GM12878 (cell line): ENCODE results near the gene C4orf17. TPM values are rescaled to one million over a fixed set of nuclear protein-coding genes. Genes with fewer than 3 reads are reported as not detected.

Experiments used
- ATAC-seq: fragments of 200-7000 bp; cut with Tn5 transposase; 3 replicates; pipeline ENCODE4 v1.9.1; 2020; ENCODE audit warnings: mild to moderate bottlenecking, moderate library complexity
- BruUV-seq: library from RNA; stranded (reverse); fragments of 400-500 nt; replicated peaks from 2 replicates; lab custom pipeline; 2021; lab: Mats Ljungman, UMichigan
- CTCF ChIA-PET: fragments of 300-600 bp; sonication (Branson Sonifier 250); formaldehyde crosslinking; extraction: SDS; loops from one replicate; lab custom pipeline; 2021; ENCODE audit warnings: inconsistent platforms; lab: Yijun Ruan, JAX
- POLR2A ChIA-PET: fragments of 350-600 bp; formaldehyde crosslinking; extraction: SDS; loops from one replicate; lab custom pipeline; 2021; ENCODE audit warnings: inconsistent platforms; lab: Charles Lee
- RAD21 ChIA-PET: fragments of 300-600 bp; sonication (Branson Sonifier 250); formaldehyde crosslinking; loops from one replicate; lab custom pipeline; 2023; ENCODE audit warnings: antibody characterized with exemption; ENCODE audit not compliant: unreplicated experiment; lab: Charles Lee
- SMC1A ChIA-PET: fragments of 300-600 bp; sonication (Branson Sonifier 250); formaldehyde crosslinking; loops from one replicate; lab custom pipeline; 2023; ENCODE audit not compliant: unreplicated experiment, uncharacterized antibody; lab: Charles Lee
- DNase-seq: peaks from one replicate; pipeline ENCODE4 v3.0.0-alpha.2; 2011; ENCODE audit warnings: low read depth, low spot score
- FAIRE-seq: peaks from 3 replicates; lab custom pipeline; 2011; peaks lifted over from hg19 to GRCh38; lab: Jason Lieb, UNC
- H2AFZ ChIP-seq: 2 replicates; pipeline ENCODE4 v1.6.0; 2011; ENCODE audit warnings: low read depth, low read length, control low read depth; ENCODE audit not compliant: control insufficient read depth
- H3K27ac ChIP-seq: 2 replicates; pipeline ENCODE4 v1.5.1; 2011; ENCODE audit warnings: control low read depth; ENCODE audit not compliant: control insufficient read depth, insufficient read depth
- H3K27me3 ChIP-seq, 2 experiments: replicated peaks in 1 of 2; 2 replicates each; pipeline versions ENCODE4 v1.6.0 to v1.6.1; 2011; ENCODE audit warnings: low read length in 1 of 2; ENCODE audit not compliant: control insufficient read depth in 2 of 2, insufficient read depth in 2 of 2
- H3K36me3 ChIP-seq, 2 experiments: 2 replicates each; pipeline ENCODE4 v1.5.1; 2011; ENCODE audit warnings: low read length in 1 of 2; ENCODE audit not compliant: control insufficient read depth in 2 of 2, insufficient read depth in 2 of 2
- H3K4me1 ChIP-seq: 2 replicates; pipeline ENCODE4 v1.6.1; 2011; ENCODE audit warnings: mild to moderate bottlenecking, low read length, moderate library complexity, mixed read lengths; ENCODE audit not compliant: control insufficient read depth, insufficient read depth
- H3K4me2 ChIP-seq: 2 replicates; pipeline ENCODE4 v1.6.0; 2011; ENCODE audit warnings: control low read depth; ENCODE audit not compliant: control insufficient read depth, insufficient read depth
- H3K4me3 ChIP-seq: fragments of 200-600 bp; sonication (generic); 2 replicates; pipeline ENCODE4 v1.5.1; 2016
- H3K79me2 ChIP-seq: 2 replicates; pipeline ENCODE4 v1.6.0; 2011; ENCODE audit warnings: low read length; ENCODE audit not compliant: control insufficient read depth, insufficient read depth
- H3K9ac ChIP-seq: 2 replicates; pipeline ENCODE4 v1.8.0; 2011; ENCODE audit warnings: low read length, control low read depth, mixed read lengths; ENCODE audit not compliant: control insufficient read depth, insufficient read depth
- H3K9me3 ChIP-seq: replicated peaks from 3 replicates; pipeline ENCODE4 v1.5.1; 2011; ENCODE audit warnings: mild to moderate bottlenecking, low read length; ENCODE audit not compliant: control insufficient read depth, insufficient read depth
- H4K20me1 ChIP-seq: 2 replicates; pipeline ENCODE4 v1.6.0; 2011; ENCODE audit not compliant: control insufficient read depth, insufficient read depth
- FOXM1 ChIP-seq: IDR thresholded peaks from 2 replicates; pipeline ENCODE4 v1.6.1; 2012; ENCODE audit warnings: low read depth, mild to moderate bottlenecking, inconsistent platforms, low read length, moderate library complexity
- HDAC2 ChIP-seq: fragments of 200-600 bp; sonication (generic); IDR thresholded peaks from 2 replicates; pipeline ENCODE4 v1.6.1; 2017
- KLF5 ChIP-seq: fragments of 450-650 bp; IDR thresholded peaks from 2 replicates; pipeline ENCODE4 v1.6.1; 2014; ENCODE audit warnings: mild to moderate bottlenecking; ENCODE audit not compliant: partially characterized antibody
- PAX5 ChIP-seq: IDR thresholded peaks from 2 replicates; pipeline ENCODE4 v1.6.1; 2011; ENCODE audit warnings: low read depth, low read length, borderline replicate concordance
- POLR2AphosphoS2 ChIP-seq: IDR thresholded peaks from 2 replicates; pipeline ENCODE4 v1.6.1; 2011; ENCODE audit warnings: low read depth, mild to moderate bottlenecking, low read length, improper control_type of control experiment, moderate library complexity
- SIN3A ChIP-seq: IDR thresholded peaks from 2 replicates; pipeline ENCODE4 v1.6.1; 2012; ENCODE audit warnings: low read depth, low read length, improper control_type of control experiment
- TAF1 ChIP-seq: IDR thresholded peaks from 2 replicates; pipeline ENCODE4 v1.6.1; 2011; ENCODE audit warnings: mild to moderate bottlenecking, low read depth, low read length, borderline replicate concordance
- WGBS: methylation state at CpG from one replicate; pipeline ENCODE4 v1.1.6; 2016; ENCODE audit warnings: low lambda C conversion rate; ENCODE audit not compliant: insufficient replicate concordance, insufficient coverage; ENCODE audit errors: missing lambda C conversion rate; 5-methylcytosine and 5-hydroxymethylcytosine counted together
- in situ Hi-C: fragments of 300-500 bp; cut with MboI; formaldehyde crosslinking; loops from 9 replicates; pipeline ENCODE4 v1.14.3; 2018; ENCODE audit warnings: mixed read lengths
- intact Hi-C: fragments of 100-400 bp; cut with micrococcal nuclease; formaldehyde crosslinking; loops from one replicate; pipeline ENCODE4 v1.14.2; 2022; ENCODE audit not compliant: unreplicated experiment
- polyA plus RNA-seq, 11 experiments: library from polyadenylated mRNA; depleted of rRNA in 4 of 11; unstranded in 6 of 11; stranded (reverse) in 5 of 11; fragments of >200 nt; fragmentation: Nextera tagmentation in 4 of 11; fragmentation: Illumina TruSeq in 1 of 11; extraction: Ambion mirVana in 4 of 11; extraction: Trizol in 1 of 11; gene quantifications; 1 replicate in 1 of 11; 2 replicates in 10 of 11; pipeline versions ENCODE4 v1.2.1 to v1.2.3, GENCODE V29; 2011 to 2016; ENCODE audit warnings: inconsistent platforms in 2 of 11, missing spikeins in 2 of 11, low read depth in 1 of 11
- total RNA-seq, 4 experiments: library from RNA; depleted of rRNA in 3 of 4; stranded (reverse); fragments of >200 nt in 3 of 4; fragmentation: Illumina TruSeq in 1 of 4; extraction: Trizol in 1 of 4; gene quantifications; 2 replicates each; pipeline versions ENCODE4 v1.2.1 to v1.2.3, GENCODE V29; 2013 to 2021

The C4orf17 gene
- total and polyA plus RNA-seq, 10 of the 15 experiments (the other 5 are each of a cell fraction or from before 2014, with no cell fraction given) = not detected

DNA sequence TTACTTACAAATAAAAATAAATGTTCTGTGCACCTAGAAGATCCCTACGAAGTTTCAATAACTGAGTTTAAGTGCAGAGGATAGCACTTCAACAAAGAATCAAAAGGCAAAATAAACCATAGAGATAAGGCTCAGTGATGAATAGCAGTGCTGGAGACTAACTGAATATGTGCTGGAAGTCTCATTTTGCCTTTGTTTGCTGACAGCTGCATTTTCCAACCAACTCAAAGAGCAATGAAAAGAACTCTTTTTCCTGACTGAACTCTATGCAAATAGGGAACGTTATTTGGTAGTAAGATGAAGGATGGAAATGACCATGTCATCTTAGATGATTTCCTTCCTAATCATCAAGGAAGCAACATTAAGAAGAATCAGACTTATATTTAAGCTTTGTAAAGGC is 42.9 kb upstream of the C4orf17 start:
- H2AFZ ChIP-seq = no peak overlapping the region
- H3K36me3 ChIP-seq = no peaks in the 10 kb centered on the region
- DNase-seq (no peak), FAIRE-seq (no peak), ATAC-seq (no peak)
- no TSS peak for BruUV-seq
- H3K27me3 ChIP-seq = no peaks in the 10 kb centered on the region
- no peaks in the 10 kb centered on the region for H3K79me2 ChIP-seq
- intact Hi-C loops = no loop called here
- no peak overlapping the region for H3K27ac ChIP-seq
- H3K4me1 ChIP-seq = no peaks in the 10 kb centered on the region
- ChIA-PET CTCF (no interaction called here), SMC1A (interaction anchor here (2.0 kb wide), 1 partner anchor 9 kb away, joined by 7 read pairs; no protein-coding TSS in a partner anchor)
- no peaks in the 10 kb centered on the region for H3K9me3 ChIP-seq
- no peak overlapping the region for H3K9ac ChIP-seq
- no peak overlapping the region for H3K4me2 ChIP-seq
- TF ChIP-seq TAF1 = no peak
- no peak for TF ChIP-seq PAX5
- TF ChIP-seq, all 136 proteins: peak for 0
- RAD21 ChIA-PET = interaction anchor here (0.5 kb wide), 1 partner anchor 1000 kb away, joined by 3 read pairs; no protein-coding TSS in a partner anchor
- H3K4me3 ChIP-seq = no peak overlapping the region
- POLR2A ChIA-PET = no interaction called here
- 27% methylated on average over 2 of the region's 2 CpGs for WGBS
- no peaks in the 10 kb centered on the region for H4K20me1 ChIP-seq
- in situ Hi-C loops = loop anchor here (10.0 kb wide), 1 partner anchor 343 kb away; no protein-coding TSS in a partner anchor

GRCh38 chr4:99468889-99469288 is 41.9 kb upstream of the C4orf17 start:
- WGBS = 0% methylated on average over 1 of the region's 1 CpG
- no peaks in the 10 kb centered on the region for H3K36me3 ChIP-seq
- DNase-seq (no peak), ATAC-seq (no peak), FAIRE-seq (no peak)
- no peaks in the 10 kb centered on the region for H4K20me1 ChIP-seq
- ChIA-PET SMC1A (interaction anchor here (2.0 kb wide), 1 partner anchor 10 kb away, joined by 7 read pairs; no protein-coding TSS in a partner anchor), POLR2A (no interaction called here), CTCF (interaction anchor here (1.0 kb wide), 1 partner anchor 15 kb away, joined by 3 read pairs; no protein-coding TSS in a partner anchor), RAD21 (no interaction called here)
- no peaks in the 10 kb centered on the region for H3K4me1 ChIP-seq
- H2AFZ ChIP-seq = no peak overlapping the region
- intact Hi-C loops = no loop called here
- no peak overlapping the region for H3K9ac ChIP-seq
- TF ChIP-seq POLR2AphosphoS2 (no peak), HDAC2 (no peak), SIN3A (no peak), KLF5 (no peak), FOXM1 (no peak)
- H3K79me2 ChIP-seq = no peaks in the 10 kb centered on the region
- no peaks in the 10 kb centered on the region for H3K9me3 ChIP-seq
- H3K27me3 ChIP-seq = no peaks in the 10 kb centered on the region
- H3K27ac ChIP-seq = no peak overlapping the region
- in situ Hi-C loops = loop anchor here (10.0 kb wide), 1 partner anchor 344 kb away; no protein-coding TSS in a partner anchor
- H3K4me2 ChIP-seq = no peak overlapping the region
- BruUV-seq = no TSS peak
- no peak overlapping the region for H3K4me3 ChIP-seq
